ENCODE measurements around the gene KLHL10.

- TF ChIP-seq POLR2A (IDR thresholded peaks at IDR 0.05) (no peak), CTCF (IDR thresholded peaks at IDR 0.05) (no peak), POLR2AphosphoS5 (IDR thresholded peaks at IDR 0.05) (no peak), EP300 (IDR thresholded peaks at IDR 0.05) (no peak)
These were observed 25.6 kb downstream of the KLHL10 start for GRCh38 chr17:41863074-41863848.
